ENCODE results near the gene PIP4K2C. TPM values are rescaled to one million over a fixed set of nuclear protein-coding genes. Genes with fewer than 3 reads are reported as not detected.

The PIP4K2C gene
- total RNA-seq, 1 donor from 2014 or later: 17.3 TPM

GRCh38 chr12:57580466-57580795 lies 10.6 kb upstream of the PIP4K2C start:
- Mint-ChIP-seq H3K4me3 (no peak overlapping the region), H3K9me3 (no peaks in the 10 kb centered on the region), H3K4me1 (no peaks in the 10 kb centered on the region), H3K36me3 (ENCODE audit: low read depth) (no peaks in the 10 kb centered on the region), H3K27me3 (ENCODE audit: low read depth) (peaks cover 10% of the 10 kb centered on the region), H3K27ac (ENCODE audit: unreplicated experiment) (no peak overlapping the region)
- no peak for DNase-seq (ENCODE audit: low read depth, low spot score)
- no peak for TF ChIP-seq CTCF (conservative IDR thresholded peaks at IDR 0.05)

- peaks cover 10% of the 10 kb centered on the region for H3K27me3 Mint-ChIP-seq (ENCODE audit: low read depth)
- no peaks in the 10 kb centered on the region for H3K9me3 Mint-ChIP-seq
- no peak overlapping the region for H3K27ac Mint-ChIP-seq (ENCODE audit: unreplicated experiment)
- TF ChIP-seq CTCF (conservative IDR thresholded peaks at IDR 0.05): no peak
- no peak overlapping the region for H3K4me3 Mint-ChIP-seq
- H3K36me3 Mint-ChIP-seq (ENCODE audit: low read depth): no peaks in the 10 kb centered on the region
- no peak for DNase-seq (ENCODE audit: low read depth, low spot score)
- H3K4me1 Mint-ChIP-seq: no peaks in the 10 kb centered on the region
These were observed 9.2 kb upstream of the PIP4K2C start for GRCh38 chr12:57581802-57582201.

GRCh38 chr12:57582440-57582839 lies 8.6 kb upstream of the PIP4K2C start:
- no peak for DNase-seq (ENCODE audit: low read depth, low spot score)
- Mint-ChIP-seq H3K36me3 (ENCODE audit: low read depth) (no peaks in the 10 kb centered on the region), H3K4me1 (no peaks in the 10 kb centered on the region), H3K27ac (ENCODE audit: unreplicated experiment) (no peak overlapping the region), H3K4me3 (no peak overlapping the region), H3K9me3 (no peaks in the 10 kb centered on the region), H3K27me3 (ENCODE audit: low read depth) (peaks cover 10% of the 10 kb centered on the region)
- no peak for TF ChIP-seq CTCF (conservative IDR thresholded peaks at IDR 0.05)

- H3K4me3 Mint-ChIP-seq: peak overlapping the region; percentile 44
- peaks cover 10% of the 10 kb centered on the region for H3K27me3 Mint-ChIP-seq (ENCODE audit: low read depth)
- H3K36me3 Mint-ChIP-seq (ENCODE audit: low read depth): no peaks in the 10 kb centered on the region
- peak; percentile 69 for DNase-seq (ENCODE audit: low read depth, low spot score)
- no peak overlapping the region for H3K27ac Mint-ChIP-seq (ENCODE audit: unreplicated experiment)
- H3K4me1 Mint-ChIP-seq: no peaks in the 10 kb centered on the region
- H3K9me3 Mint-ChIP-seq: no peaks in the 10 kb centered on the region
- peak; percentile 96 for TF ChIP-seq CTCF (conservative IDR thresholded peaks at IDR 0.05)
These were observed 7.8 kb upstream of the PIP4K2C start for GRCh38 chr12:57583008-57583831.

GRCh38 chr12:57584050-57584449 lies 6.9 kb upstream of the PIP4K2C start:
- Mint-ChIP-seq H3K27ac (ENCODE audit: unreplicated experiment) (no peak overlapping the region), H3K4me3 (no peak overlapping the region), H3K36me3 (ENCODE audit: low read depth) (no peaks in the 10 kb centered on the region), H3K4me1 (no peaks in the 10 kb centered on the region), H3K27me3 (ENCODE audit: low read depth) (peaks cover 10% of the 10 kb centered on the region), H3K9me3 (no peaks in the 10 kb centered on the region)
- no peak for DNase-seq (ENCODE audit: low read depth, low spot score)
- no peak for TF ChIP-seq CTCF (conservative IDR thresholded peaks at IDR 0.05)

Measured in neural crest cell (in vitro differentiated cells).